SJSA1 (cell line): ENCODE measurements around the gene HMHB1. TPM values are rescaled to one million over a fixed set of nuclear protein-coding genes. Genes with fewer than 3 reads are reported as not detected.

Source experiments
- DNase-seq, 2 experiments: peaks; one replicate each; pipeline ENCODE4 v3.0.0-alpha.2; 2015 to 2020; ENCODE audit warnings: low spot score in 2 of 2, low read depth in 1 of 2
- H3K27ac ChIP-seq: fragments of 250-450 bp; sonication (Bioruptor Pico); 2 replicates; pipeline ENCODE4 v1.5.1; 2020; ENCODE audit warnings: mild to moderate bottlenecking, moderate library complexity
- H3K27me3 ChIP-seq: fragments of 250-450 bp; sonication (Bioruptor Pico); replicated peaks from 2 replicates; pipeline ENCODE4 v1.5.1; 2020; ENCODE audit warnings: mild to moderate bottlenecking, moderate library complexity
- H3K36me3 ChIP-seq: fragments of 250-450 bp; sonication (Bioruptor Pico); 2 replicates; pipeline ENCODE4 v1.5.1; 2020; ENCODE audit warnings: mild to moderate bottlenecking
- H3K4me1 ChIP-seq: fragments of 250-450 bp; sonication (Bioruptor Pico); replicated peaks from 2 replicates; pipeline ENCODE4 v1.6.1; 2021; ENCODE audit warnings: mild to moderate bottlenecking
- H3K4me3 ChIP-seq: fragments of 250-450 bp; sonication (Bioruptor Pico); 2 replicates; pipeline ENCODE4 v1.5.1; 2020; ENCODE audit warnings: mild to moderate bottlenecking
- H3K9me3 ChIP-seq: fragments of 250-450 bp; sonication (Bioruptor Pico); replicated peaks from 2 replicates; pipeline ENCODE4 v1.5.1; 2020; ENCODE audit warnings: mild to moderate bottlenecking
- total RNA-seq: library from RNA; depleted of rRNA; stranded (reverse); fragments of >200 nt; shearing (Covaris generic); gene quantifications from 2 replicates; pipeline ENCODE4 v1.2.3, GENCODE V29; 2014

Gene HMHB1
- total RNA-seq, 1 experiment from 2014 or later, result not detected

DNA sequence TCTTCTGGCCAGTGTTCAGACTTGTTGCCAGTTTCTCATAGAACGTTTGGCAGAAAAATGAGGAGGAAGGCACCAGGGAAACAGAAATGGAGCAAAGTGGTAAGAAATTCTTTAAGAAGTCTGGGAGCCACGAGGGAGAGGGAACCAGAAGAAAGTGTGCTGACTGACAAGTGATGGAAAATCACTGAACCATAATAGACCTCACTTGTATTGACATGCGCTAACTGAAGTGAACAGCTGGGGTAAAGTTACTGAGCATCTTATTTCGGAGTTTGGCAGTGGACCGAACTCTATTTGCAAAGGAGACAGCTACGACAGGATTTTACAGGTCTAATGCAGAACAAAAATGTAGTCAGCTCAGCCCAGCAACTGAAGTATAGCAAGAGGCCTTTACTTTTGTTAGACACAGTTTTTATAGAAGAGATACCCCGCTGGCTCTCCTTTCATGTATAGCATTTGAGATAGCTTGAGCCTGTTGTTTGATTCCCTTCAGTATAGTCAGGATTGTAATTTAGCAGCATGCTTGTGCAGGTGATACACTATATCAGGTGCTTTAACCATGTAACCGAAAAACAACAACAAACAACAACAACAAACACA, 53.6 kb downstream of the HMHB1 start:
- Histone ChIP-seq H3K27ac (no peak overlapping the region), H3K4me3 (no peak overlapping the region), H3K27me3 (no peaks in the 10 kb centered on the region), H3K4me1 (no peaks in the 10 kb centered on the region), H3K36me3 (no peaks in the 10 kb centered on the region), H3K9me3 (no peaks in the 10 kb centered on the region)
- no peak for DNase-seq
